Endothelial cell (in vitro differentiated cells): ENCODE measurements around the gene MXI1. TPM values are rescaled to one million over a fixed set of nuclear protein-coding genes. Genes with fewer than 3 reads are reported as not detected.
"Not testable (repeated sequence)": the region's sequence is repeated elsewhere in the genome, so short reads cannot be mapped to it uniquely, and the experiment has no call there.

Experiments used
- DNase-seq: peaks from one replicate; pipeline ENCODE4 v3.0.0; 2021; ENCODE audit warnings: low spot score
- H3K27ac Mint-ChIP-seq: one replicate; pipeline ENCODE4 v1.8.0; 2021; ENCODE audit warnings: mixed read lengths, inconsistent platforms; ENCODE audit not compliant: unreplicated experiment
- H3K27me3 Mint-ChIP-seq: one replicate; pipeline ENCODE4 v1.8.0; 2021; ENCODE audit warnings: mild to moderate bottlenecking, moderate library complexity, mixed read lengths, inconsistent platforms; ENCODE audit not compliant: unreplicated experiment
- H3K36me3 Mint-ChIP-seq: one replicate; pipeline ENCODE4 v1.8.0; 2021; ENCODE audit warnings: mild to moderate bottlenecking, low read depth, mixed read lengths, inconsistent platforms; ENCODE audit not compliant: unreplicated experiment
- H3K4me1 Mint-ChIP-seq: one replicate; pipeline ENCODE4 v1.8.0; 2021; ENCODE audit warnings: mild to moderate bottlenecking, mixed read lengths, inconsistent platforms; ENCODE audit not compliant: unreplicated experiment
- H3K4me3 Mint-ChIP-seq: one replicate; pipeline ENCODE4 v1.8.0; 2021; ENCODE audit warnings: mild to moderate bottlenecking, mixed read lengths, inconsistent platforms; ENCODE audit not compliant: unreplicated experiment
- H3K9me3 Mint-ChIP-seq: one replicate; pipeline ENCODE4 v1.8.0; 2021; ENCODE audit warnings: mixed read lengths, inconsistent platforms; ENCODE audit not compliant: unreplicated experiment
- CTCF ChIP-seq: fragments of 200-600 bp; sonication (generic); IDR thresholded peaks from one replicate; pipeline ENCODE4 v1.5.0; 2021; ENCODE audit warnings: antibody characterized with exemption; ENCODE audit not compliant: unreplicated experiment
- total RNA-seq: library from RNA; stranded (reverse); fragmentation: NEBNext Ultra II Directional; extraction: Animal tissue kit (Norgen Biotek cat#: 25700); gene quantifications from one replicate; pipeline ENCODE4 v1.2.1, GENCODE V29; 2021; ENCODE audit not compliant: unreplicated experiment

The MXI1 gene
- total RNA-seq, 1 donor from 2014 or later, result 10.3 TPM

GRCh38 chr10:110267276-110267675 is 59.9 kb downstream of the MXI1 start:
- H3K27ac Mint-ChIP-seq, result no peak overlapping the region
- H3K4me1 Mint-ChIP-seq, result peaks cover 3% of the 10 kb centered on the region
- no peak for TF ChIP-seq CTCF
- no peak for DNase-seq
- no peaks in the 10 kb centered on the region for H3K9me3 Mint-ChIP-seq
- H3K36me3 Mint-ChIP-seq, result no peaks in the 10 kb centered on the region
- no peak overlapping the region for H3K4me3 Mint-ChIP-seq
- H3K27me3 Mint-ChIP-seq, result no peaks in the 10 kb centered on the region

GRCh38 chr10:110268442-110268841 is 61.0 kb downstream of the MXI1 start:
- no peak for DNase-seq
- Mint-ChIP-seq H3K36me3 (no peaks in the 10 kb centered on the region), H3K9me3 (no peaks in the 10 kb centered on the region), H3K4me3 (no peak overlapping the region), H3K4me1 (peaks cover 3% of the 10 kb centered on the region), H3K27me3 (no peaks in the 10 kb centered on the region), H3K27ac (no peak overlapping the region)
- TF ChIP-seq CTCF, result no peak

- no peaks in the 10 kb centered on the region for H3K36me3 Mint-ChIP-seq
- no peak overlapping the region for H3K4me3 Mint-ChIP-seq
- H3K9me3 Mint-ChIP-seq, result no peaks in the 10 kb centered on the region
- H3K27ac Mint-ChIP-seq, result no peak overlapping the region
- H3K27me3 Mint-ChIP-seq, result no peaks in the 10 kb centered on the region
- TF ChIP-seq CTCF, result no peak
- no peak for DNase-seq
- peaks cover 3% of the 10 kb centered on the region for H3K4me1 Mint-ChIP-seq
These were observed 61.6 kb downstream of the MXI1 start for GRCh38 chr10:110268971-110269370.

- no peak overlapping the region for H3K27ac Mint-ChIP-seq
These were observed 62.2 kb downstream of the MXI1 start for GRCh38 chr10:110269374-110270318.

GRCh38 chr10:110272995-110273394 is 65.6 kb downstream of the MXI1 start:
- H3K27ac Mint-ChIP-seq, DNase-seq, H3K36me3 Mint-ChIP-seq, H3K4me3 Mint-ChIP-seq, H3K4me1 Mint-ChIP-seq, H3K27me3 Mint-ChIP-seq, H3K9me3 Mint-ChIP-seq: not testable (repeated sequence)

More at GRCh38 chr10:110269374-110270318, 62.2 kb downstream of the MXI1 start:
- Mint-ChIP-seq H3K9me3 (no peaks in the 10 kb centered on the region), H3K4me3 (no peak overlapping the region), H3K27me3 (no peaks in the 10 kb centered on the region), H3K4me1 (peaks cover 3% of the 10 kb centered on the region), H3K36me3 (no peaks in the 10 kb centered on the region)
- no peak for TF ChIP-seq CTCF
- no peak for DNase-seq
